Neural progenitor cell (in vitro differentiated cells): ENCODE results near the gene PRODH.

ENCODE experiments used
- EZH2 ChIP-seq: fragments of 200-600 bp; sonication (generic); IDR thresholded peaks from 2 replicates; pipeline ENCODE4 v1.6.1; 2017; ENCODE audit warnings: antibody characterized with exemption, mild to moderate bottlenecking, moderate library complexity
- EZH2phosphoT487 ChIP-seq: fragments of 200-600 bp; sonication (generic); IDR thresholded peaks from 2 replicates; pipeline ENCODE4 v1.6.1; 2017; ENCODE audit warnings: antibody characterized with exemption
- TF ChIP-seq, protein P1 (sequence below): fragments of 200-600 bp; sonication (generic); IDR thresholded peaks from 2 replicates; pipeline ENCODE4 v1.5.1; 2017; ENCODE audit warnings: antibody characterized with exemption, mild to moderate bottlenecking

GRCh38 chr22:18978506-18978905, 42.4 kb upstream of the PRODH start:
- TF ChIP-seq, protein P1, sequence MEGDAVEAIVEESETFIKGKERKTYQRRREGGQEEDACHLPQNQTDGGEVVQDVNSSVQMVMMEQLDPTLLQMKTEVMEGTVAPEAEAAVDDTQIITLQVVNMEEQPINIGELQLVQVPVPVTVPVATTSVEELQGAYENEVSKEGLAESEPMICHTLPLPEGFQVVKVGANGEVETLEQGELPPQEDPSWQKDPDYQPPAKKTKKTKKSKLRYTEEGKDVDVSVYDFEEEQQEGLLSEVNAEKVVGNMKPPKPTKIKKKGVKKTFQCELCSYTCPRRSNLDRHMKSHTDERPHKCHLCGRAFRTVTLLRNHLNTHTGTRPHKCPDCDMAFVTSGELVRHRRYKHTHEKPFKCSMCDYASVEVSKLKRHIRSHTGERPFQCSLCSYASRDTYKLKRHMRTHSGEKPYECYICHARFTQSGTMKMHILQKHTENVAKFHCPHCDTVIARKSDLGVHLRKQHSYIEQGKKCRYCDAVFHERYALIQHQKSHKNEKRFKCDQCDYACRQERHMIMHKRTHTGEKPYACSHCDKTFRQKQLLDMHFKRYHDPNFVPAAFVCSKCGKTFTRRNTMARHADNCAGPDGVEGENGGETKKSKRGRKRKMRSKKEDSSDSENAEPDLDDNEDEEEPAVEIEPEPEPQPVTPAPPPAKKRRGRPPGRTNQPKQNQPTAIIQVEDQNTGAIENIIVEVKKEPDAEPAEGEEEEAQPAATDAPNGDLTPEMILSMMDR = no peak
- no peak for TF ChIP-seq EZH2phosphoT487
- TF ChIP-seq EZH2 = no peak
